Kidney epithelial cell (primary cell): ENCODE results near the gene VRK1. TPM values are rescaled to one million over a fixed set of nuclear protein-coding genes. Genes with fewer than 3 reads are reported as not detected.

ENCODE experiments used
- DNase-seq: peaks from one replicate; pipeline ENCODE4 v3.0.0-alpha.2; 2010; ENCODE audit warnings: low read depth
- H3K27me3 ChIP-seq: 2 replicates; pipeline ENCODE4 v1.6.0; 2011; ENCODE audit warnings: low read length; ENCODE audit not compliant: control insufficient read depth, insufficient read depth
- H3K36me3 ChIP-seq: 2 replicates; pipeline ENCODE4 v1.5.1; 2011; ENCODE audit warnings: low read length; ENCODE audit not compliant: control insufficient read depth, insufficient read depth
- H3K4me3 ChIP-seq: 2 replicates; pipeline ENCODE4 v1.5.1; 2011; ENCODE audit warnings: low read depth, mild to moderate bottlenecking, control low read depth, low read length
- CTCF ChIP-seq: IDR thresholded peaks from 2 replicates; pipeline ENCODE4 v1.5.1; 2011; ENCODE audit warnings: mild to moderate bottlenecking, moderate library complexity, low read length, control low read depth, inconsistent platforms; ENCODE audit not compliant: insufficient read depth, poor library complexity, severe bottlenecking
- total RNA-seq: library from RNA; depleted of rRNA; stranded (reverse); fragments of >200 nt; gene quantifications from 2 replicates; pipeline ENCODE4 v1.2.3, GENCODE V29; 2015

Gene VRK1
- total RNA-seq, 1 donor from 2014 or later: 13.0 TPM

DNA sequence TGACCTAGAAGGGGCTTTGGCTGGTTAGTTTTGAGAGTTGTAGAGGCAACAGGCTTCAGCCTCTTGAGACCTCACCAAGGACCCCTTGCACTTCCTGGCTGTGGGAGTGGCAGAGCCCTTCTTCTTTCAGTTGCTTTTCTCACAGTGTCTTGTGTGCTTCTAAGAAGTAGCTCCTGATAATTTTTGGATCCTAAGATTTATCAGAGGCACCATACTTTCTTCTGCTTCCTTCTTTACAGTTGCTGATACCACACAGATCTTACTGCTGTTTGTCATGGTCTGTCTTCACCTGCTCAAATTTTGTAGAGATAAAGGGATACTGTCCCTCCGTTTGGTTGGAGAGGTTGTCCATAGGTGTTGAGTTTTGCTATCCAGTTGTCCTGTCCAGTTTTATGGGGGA lies 33.8 kb downstream of the VRK1 start:
- H3K27me3 ChIP-seq: no peaks in the 10 kb centered on the region
- no peak for TF ChIP-seq CTCF
- DNase-seq: no peak
- H3K4me3 ChIP-seq: no peak overlapping the region
- no peaks in the 10 kb centered on the region for H3K36me3 ChIP-seq

- no peak for TF ChIP-seq CTCF
- no peak overlapping the region for H3K4me3 ChIP-seq
- no peaks in the 10 kb centered on the region for H3K36me3 ChIP-seq
- no peaks in the 10 kb centered on the region for H3K27me3 ChIP-seq
- DNase-seq: no peak
Observed at GRCh38 chr14:96832351-96832750, 35.2 kb downstream of the VRK1 start.

GRCh38 chr14:96838449-96838848 lies 41.3 kb downstream of the VRK1 start:
- no peak for TF ChIP-seq CTCF
- DNase-seq: no peak
- Histone ChIP-seq H3K4me3 (no peak overlapping the region), H3K27me3 (no peaks in the 10 kb centered on the region), H3K36me3 (no peaks in the 10 kb centered on the region)

- Histone ChIP-seq H3K36me3 (no peaks in the 10 kb centered on the region), H3K4me3 (no peak overlapping the region), H3K27me3 (no peaks in the 10 kb centered on the region)
- no peak for TF ChIP-seq CTCF
- no peak for DNase-seq
Observed at GRCh38 chr14:96839251-96839650, 42.1 kb downstream of the VRK1 start.

- no peaks in the 10 kb centered on the region for H3K36me3 ChIP-seq
- no peak for DNase-seq
- TF ChIP-seq CTCF: no peak
- no peaks in the 10 kb centered on the region for H3K27me3 ChIP-seq
- H3K4me3 ChIP-seq: no peak overlapping the region
Observed at GRCh38 chr14:96843137-96843536, 46.0 kb downstream of the VRK1 start.

DNA sequence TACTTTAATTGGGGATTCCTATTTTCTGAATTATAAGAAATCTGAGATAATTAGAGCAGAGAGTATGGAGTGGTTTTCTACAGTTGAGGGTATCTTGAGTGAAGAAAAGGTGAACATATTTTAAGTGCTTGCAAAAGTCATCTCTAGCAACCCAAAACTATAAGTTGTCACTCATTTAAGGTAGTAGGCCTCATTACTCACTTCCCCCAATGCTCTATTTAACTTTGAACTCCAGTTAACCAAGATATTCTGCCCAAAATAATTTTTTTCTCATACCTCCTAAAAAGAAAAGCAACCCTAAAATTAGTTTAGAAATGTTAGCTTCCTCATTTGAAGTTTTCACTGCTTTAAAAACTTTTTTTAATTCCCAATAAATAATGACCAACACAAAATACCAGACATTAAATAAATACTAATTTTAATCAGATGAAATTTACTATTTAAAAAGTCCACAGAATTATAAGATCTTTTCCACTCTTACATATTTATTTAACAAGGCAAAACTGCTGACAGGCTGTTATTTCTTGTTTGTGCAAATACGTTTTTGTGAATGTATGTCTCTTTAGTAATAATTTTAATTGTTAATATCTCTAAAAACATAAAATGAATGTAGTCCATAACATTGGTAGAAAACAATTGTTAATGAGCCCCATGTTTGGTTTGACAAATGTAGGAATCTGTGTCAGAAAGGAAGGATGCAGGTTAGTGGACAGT lies 47.8 kb downstream of the VRK1 start:
- Histone ChIP-seq H3K4me3 (no peak overlapping the region), H3K27me3 (no peaks in the 10 kb centered on the region), H3K36me3 (no peaks in the 10 kb centered on the region)
- no peak for DNase-seq
- no peak for TF ChIP-seq CTCF
